ENCODE data around the gene ANKRD63. TPM values are rescaled to one million over a fixed set of nuclear protein-coding genes. Genes with fewer than 3 reads are reported as not detected.

Gene ANKRD63
- total RNA-seq, 1 donor from 2014 or later: not detected

DNA sequence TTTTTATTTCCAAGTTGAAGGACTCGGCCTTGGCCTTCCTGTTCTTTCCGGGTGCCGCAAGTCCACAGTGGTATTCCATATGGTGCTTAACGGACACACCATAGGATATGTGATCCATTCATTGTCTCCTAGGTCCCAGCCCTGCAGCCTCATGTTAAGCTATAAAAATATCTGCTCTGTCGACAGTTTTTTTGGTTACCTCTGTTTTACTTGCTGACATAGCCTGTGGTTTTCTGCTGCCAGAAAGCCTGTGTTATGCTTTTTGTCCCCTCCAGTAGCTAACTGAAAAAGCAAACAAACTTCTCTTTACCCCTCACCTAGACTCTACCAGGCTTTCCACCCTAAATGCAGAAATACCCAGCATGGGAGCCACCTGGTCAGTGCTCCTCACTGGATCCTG, 45.9 kb upstream of the ANKRD63 start:
- no peaks in the 10 kb centered on the region for H3K36me3 ChIP-seq
- peak overlapping the region; percentile 68 for H3K4me2 ChIP-seq
- H2AFZ ChIP-seq (replicated peaks): no peak overlapping the region
- Mint-ChIP-seq H3K4me1 (peaks cover 62% of the 10 kb centered on the region), H3K9me3 (no peaks in the 10 kb centered on the region), H3K4me3 (peak overlapping the region; percentile 27), H3K36me3 (peaks cover 7% of the 10 kb centered on the region), H3K27ac (no peak overlapping the region), H3K27me3 (ENCODE audit: insufficient read depth, low read depth) (peaks cover 7% of the 10 kb centered on the region)
- peaks cover 43% of the 10 kb centered on the region for H3K4me1 ChIP-seq
- no peak overlapping the region for H3K4me3 ChIP-seq
- DNase-seq (ENCODE audit: low spot score): no peak
- no peak overlapping the region for H3K9ac ChIP-seq
- H4K20me1 ChIP-seq (ENCODE audit: low read depth): peaks cover 41% of the 10 kb centered on the region
- H3K27ac ChIP-seq: no peak overlapping the region
- peaks cover 57% of the 10 kb centered on the region for H3K27me3 ChIP-seq
- TF ChIP-seq CTCF (IDR thresholded peaks at IDR 0.05) (no peak), EZH2 (IDR thresholded peaks at IDR 0.05) (no peak), EZH2phosphoT487 (IDR thresholded peaks at IDR 0.05) (no peak)
- H3K79me2 ChIP-seq (ENCODE audit: low read depth): no peaks in the 10 kb centered on the region
- no peaks in the 10 kb centered on the region for H3K9me3 ChIP-seq (ENCODE audit: low read depth)
- peaks cover 38% of the 10 kb centered on the region for H3F3A ChIP-seq (ENCODE audit: low read depth)

- TF ChIP-seq EZH2phosphoT487 (IDR thresholded peaks at IDR 0.05) (no peak), CTCF (IDR thresholded peaks at IDR 0.05) (no peak), EZH2 (IDR thresholded peaks at IDR 0.05) (no peak)
- Mint-ChIP-seq H3K9me3 (no peaks in the 10 kb centered on the region), H3K27ac (no peak overlapping the region), H3K27me3 (ENCODE audit: insufficient read depth, low read depth) (peaks cover 7% of the 10 kb centered on the region), H3K4me1 (peaks cover 60% of the 10 kb centered on the region), H3K4me3 (peak overlapping the region; percentile 35), H3K36me3 (peaks cover 7% of the 10 kb centered on the region)
- H3F3A ChIP-seq (ENCODE audit: low read depth): peaks cover 38% of the 10 kb centered on the region
- DNase-seq (ENCODE audit: low spot score): no peak
- H3K36me3 ChIP-seq: no peaks in the 10 kb centered on the region
- H3K4me2 ChIP-seq: peak overlapping the region; percentile 68
- H3K4me1 ChIP-seq: peaks cover 43% of the 10 kb centered on the region
- peaks cover 57% of the 10 kb centered on the region for H3K27me3 ChIP-seq
- H3K27ac ChIP-seq: no peak overlapping the region
- H3K9me3 ChIP-seq (ENCODE audit: low read depth): no peaks in the 10 kb centered on the region
- H3K9ac ChIP-seq: no peak overlapping the region
- H3K79me2 ChIP-seq (ENCODE audit: low read depth): no peaks in the 10 kb centered on the region
- no peak overlapping the region for H2AFZ ChIP-seq (replicated peaks)
- no peak overlapping the region for H3K4me3 ChIP-seq
- peaks cover 41% of the 10 kb centered on the region for H4K20me1 ChIP-seq (ENCODE audit: low read depth)
Observed at GRCh38 chr15:40328176-40328575, 45.3 kb upstream of the ANKRD63 start.

GRCh38 chr15:40327457-40327856, 44.6 kb upstream of the ANKRD63 start:
- Histone ChIP-seq H2AFZ (replicated peaks) (no peak overlapping the region), H3K9ac (no peak overlapping the region), H3K9me3 (ENCODE audit: low read depth) (no peaks in the 10 kb centered on the region), H3K4me1 (peaks cover 47% of the 10 kb centered on the region), H3K79me2 (ENCODE audit: low read depth) (no peaks in the 10 kb centered on the region), H3F3A (ENCODE audit: low read depth) (peaks cover 44% of the 10 kb centered on the region), H3K4me3 (peak overlapping the region; percentile 9), H4K20me1 (ENCODE audit: low read depth) (peaks cover 48% of the 10 kb centered on the region), H3K27me3 (peaks cover 64% of the 10 kb centered on the region), H3K4me2 (peak overlapping the region; percentile 68), H3K36me3 (no peaks in the 10 kb centered on the region), H3K27ac (no peak overlapping the region)
- Mint-ChIP-seq H3K9me3 (no peaks in the 10 kb centered on the region), H3K36me3 (peaks cover 7% of the 10 kb centered on the region), H3K27ac (no peak overlapping the region), H3K27me3 (ENCODE audit: insufficient read depth, low read depth) (peaks cover 10% of the 10 kb centered on the region), H3K4me1 (peaks cover 64% of the 10 kb centered on the region), H3K4me3 (peak overlapping the region; percentile 68)
- TF ChIP-seq EZH2 (IDR thresholded peaks at IDR 0.05) (peak; percentile 10), CTCF (IDR thresholded peaks at IDR 0.05) (no peak)
- peak; percentile 60 for DNase-seq (ENCODE audit: low spot score)
